ENCODE results near the gene ARID1B.

The ARID1B gene

DNA sequence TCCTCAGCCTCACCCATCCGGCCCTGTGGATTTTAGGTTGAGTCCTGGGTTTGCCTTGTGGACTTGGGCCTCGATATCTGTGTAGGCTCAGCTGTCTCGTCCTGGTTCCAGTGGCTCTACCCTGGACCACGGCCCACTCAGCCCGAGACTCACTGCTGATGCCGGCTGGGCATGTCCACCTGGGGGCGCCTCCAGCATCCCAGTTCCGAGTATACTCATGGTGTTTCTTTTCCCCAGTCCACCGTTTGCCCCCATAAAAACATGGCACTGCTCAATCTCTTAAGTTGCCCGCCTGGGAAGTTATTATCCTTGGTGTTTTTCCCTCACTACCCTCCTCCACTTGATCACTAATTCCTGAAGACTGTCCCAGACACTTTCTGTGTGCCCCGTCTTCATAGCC lies 99.1 kb downstream of the ARID1B start:
- no peak for DNase-seq (ENCODE audit: low read depth in 1 of 2, low spot score in 1 of 2)

- DNase-seq (ENCODE audit: low read depth in 1 of 2, low spot score in 1 of 2) = no peak
Measured at GRCh38 chr6:156877126-156877863, 100.1 kb downstream of the ARID1B start.

DNA sequence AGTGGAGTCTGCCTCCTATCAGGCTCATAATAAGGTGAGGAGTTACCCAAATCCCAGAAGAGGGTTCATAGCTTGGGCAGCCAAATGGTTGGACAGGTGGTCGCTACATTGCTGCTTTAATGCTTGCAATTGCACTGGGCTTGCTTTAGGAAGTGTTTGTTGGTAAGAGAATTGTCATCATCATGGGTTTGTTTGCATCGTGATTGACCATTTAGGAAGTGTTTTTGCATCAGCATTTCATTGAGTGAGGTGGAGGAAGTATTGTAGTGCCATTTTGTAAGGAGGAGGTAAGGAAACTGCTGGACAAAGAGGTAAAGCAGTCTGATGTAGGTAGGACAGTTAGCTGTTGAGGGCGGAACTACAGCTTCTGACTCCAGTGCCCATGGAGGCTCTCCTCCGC lies 101.5 kb downstream of the ARID1B start:
- DNase-seq (ENCODE audit: low read depth in 1 of 2, low spot score in 1 of 2) = no peak

- DNase-seq (ENCODE audit: low read depth in 1 of 2, low spot score in 1 of 2) = no peak
Measured at GRCh38 chr6:156879186-156879585, 102.0 kb downstream of the ARID1B start.

DNA sequence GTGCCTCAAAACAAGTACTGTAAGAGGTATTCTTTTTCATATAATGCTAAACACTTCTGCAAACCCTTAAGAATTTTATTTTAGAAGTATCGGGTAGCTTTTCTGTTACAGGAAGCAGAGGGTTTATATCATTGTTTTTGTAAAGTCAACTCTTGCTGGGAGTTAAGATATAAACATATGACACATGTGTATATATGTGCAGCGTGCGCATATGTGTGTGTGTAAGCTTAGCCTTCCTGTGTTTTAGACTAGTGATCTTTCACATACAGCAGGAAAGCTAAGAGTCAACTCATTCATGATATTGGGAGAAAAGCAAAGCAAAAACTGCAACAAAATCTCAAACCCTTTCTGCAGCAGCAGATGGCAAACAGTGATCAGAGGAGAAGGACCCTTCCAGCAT lies 102.4 kb downstream of the ARID1B start:
- no peak for DNase-seq (ENCODE audit: low read depth in 1 of 2, low spot score in 1 of 2)

DNA sequence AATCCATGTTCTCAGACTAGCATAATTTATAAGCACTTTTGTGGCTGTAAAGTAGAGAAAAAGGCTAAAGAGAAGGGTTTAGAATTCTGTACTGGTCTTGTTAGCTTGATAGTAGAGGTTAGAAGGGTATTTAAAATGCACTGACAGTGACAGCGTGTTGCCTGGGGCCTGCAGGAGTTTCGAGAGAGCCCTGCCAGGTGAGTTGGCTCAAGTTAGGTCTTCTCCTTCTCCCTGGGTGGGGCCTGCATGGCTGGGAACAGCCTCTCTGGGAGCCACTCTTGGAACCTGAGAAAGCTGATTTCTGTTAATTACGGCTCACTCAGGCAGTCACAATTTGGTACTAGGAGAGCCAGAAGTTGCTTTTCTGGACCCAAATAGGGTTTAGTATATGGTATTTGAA lies 103.7 kb downstream of the ARID1B start:
- DNase-seq (ENCODE audit: low read depth in 1 of 2, low spot score in 1 of 2) = no peak

DNA sequence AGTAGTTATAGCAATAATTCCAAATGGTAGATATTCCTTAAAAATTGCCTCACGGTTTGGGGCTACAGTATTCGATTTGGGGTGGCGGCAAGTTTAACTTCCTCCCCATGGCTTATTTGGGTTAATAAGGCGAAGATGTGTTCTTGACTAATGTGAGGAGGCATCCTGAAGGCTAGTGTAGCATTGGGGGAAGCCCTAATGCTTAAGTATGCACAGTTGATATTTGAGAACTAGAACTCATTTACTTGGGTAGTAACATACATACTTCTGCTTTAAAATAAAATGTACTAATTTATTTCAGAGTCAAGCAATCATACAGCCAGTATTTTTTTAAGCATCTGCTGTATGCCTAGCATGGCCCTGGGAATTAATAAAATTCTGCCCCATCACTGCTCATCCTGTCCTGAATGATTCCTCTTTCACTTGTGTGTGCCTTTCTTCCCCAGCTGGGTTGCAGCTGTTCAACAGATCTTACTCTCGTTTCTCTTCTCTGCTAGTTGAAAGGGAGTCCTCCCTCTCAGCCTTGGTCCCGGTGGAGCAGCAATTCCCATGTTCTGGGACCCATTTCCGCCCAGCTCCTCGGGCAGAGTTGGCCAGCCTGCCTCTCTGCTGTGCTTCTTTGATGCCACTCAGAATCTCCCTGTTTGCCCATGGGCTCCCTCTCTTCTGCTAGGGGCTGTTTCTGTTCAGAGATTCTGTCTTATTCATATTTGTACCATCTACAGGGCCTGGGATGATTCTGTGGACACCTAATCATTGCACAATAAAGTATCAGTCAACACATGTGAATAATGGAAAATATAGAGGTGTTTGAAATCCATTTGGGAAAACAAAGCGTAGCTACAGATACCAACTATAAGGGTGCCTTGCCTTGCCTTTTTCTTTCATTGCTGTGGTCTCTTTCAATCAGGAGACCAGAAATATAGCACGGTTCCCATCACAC lies 104.8 kb downstream of the ARID1B start:
- no peak for DNase-seq (ENCODE audit: low read depth in 1 of 2, low spot score in 1 of 2)

DNA sequence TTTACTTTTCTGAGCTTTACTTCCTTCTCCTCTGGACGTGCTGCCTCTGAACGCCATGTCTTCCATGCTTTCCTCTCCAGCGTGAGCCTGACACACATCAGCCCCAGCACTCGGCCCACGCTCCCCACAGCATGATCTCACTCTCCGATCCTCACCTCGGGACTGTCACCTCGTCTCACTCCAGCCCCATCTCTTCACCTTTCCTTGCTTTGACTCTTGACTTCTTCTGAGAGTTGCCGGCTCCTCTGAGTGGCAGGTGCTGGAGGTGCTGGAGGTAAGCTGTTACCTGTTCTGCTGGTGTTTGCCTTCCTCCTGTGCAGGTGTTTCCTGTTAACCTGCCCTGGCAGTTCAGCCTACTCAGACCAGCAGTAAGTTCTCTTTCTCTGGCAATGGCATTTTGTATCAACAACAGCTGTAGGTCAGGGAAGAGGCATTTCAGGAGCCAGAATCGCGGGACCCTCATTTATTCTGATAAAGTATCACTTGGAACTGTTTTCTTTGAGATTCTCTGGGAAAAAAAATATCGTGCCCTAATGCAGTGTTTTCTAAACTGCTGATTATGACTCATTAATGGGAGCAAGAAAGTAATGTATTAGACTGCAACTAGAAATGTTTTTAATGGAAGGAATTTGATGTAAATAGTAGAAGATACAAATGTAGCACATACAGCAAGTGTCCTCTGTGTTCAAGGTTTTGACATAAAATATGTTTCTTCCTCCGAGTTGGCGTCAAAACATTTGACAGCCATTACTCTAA lies 106.5 kb downstream of the ARID1B start:
- DNase-seq (ENCODE audit: low read depth in 1 of 2, low spot score in 1 of 2) = peak in 1 of 2 donors; percentile 9

DNA sequence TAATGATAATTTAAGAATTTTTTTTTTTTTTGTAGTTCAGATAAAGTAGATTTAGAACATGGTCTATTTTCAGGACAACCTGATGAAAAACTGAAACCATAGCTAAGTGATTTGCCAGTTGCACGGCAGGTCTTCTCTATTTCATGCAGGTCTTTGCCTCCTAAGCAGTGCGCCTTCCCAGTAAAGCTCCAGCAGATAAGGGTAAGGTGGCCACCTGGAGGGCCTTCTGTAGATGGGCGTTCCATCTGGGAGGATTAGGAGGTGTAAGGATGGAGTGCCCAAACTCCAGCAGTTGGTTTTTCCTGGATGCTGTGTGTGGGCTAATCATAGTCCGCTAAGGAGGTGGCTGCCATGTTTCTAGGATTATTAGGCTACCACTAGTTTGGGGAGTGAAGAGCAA lies 107.1 kb downstream of the ARID1B start:
- DNase-seq (ENCODE audit: low read depth in 1 of 2, low spot score in 1 of 2) = no peak

DNA sequence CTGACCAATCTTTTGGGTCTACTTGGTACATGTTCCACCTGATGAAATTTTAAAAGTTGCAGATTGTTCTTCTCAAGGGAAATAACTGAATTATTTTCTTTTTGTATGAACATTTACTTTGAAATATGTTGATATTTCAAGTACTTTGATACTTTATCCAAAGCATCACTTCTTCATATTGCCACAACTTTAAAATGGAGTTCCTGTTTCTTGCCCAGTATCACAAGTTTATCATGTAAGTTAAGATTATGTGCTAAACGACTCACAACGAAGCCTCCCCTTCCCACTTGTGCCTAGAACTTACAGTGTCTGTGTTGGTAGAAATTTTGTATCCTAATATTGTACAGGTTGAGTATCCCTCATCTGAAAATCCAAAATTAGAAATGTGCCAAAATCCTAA lies 108.4 kb downstream of the ARID1B start:
- DNase-seq (ENCODE audit: low read depth in 1 of 2, low spot score in 1 of 2) = no peak

- DNase-seq (ENCODE audit: low read depth in 1 of 2, low spot score in 1 of 2) = no peak
Measured at GRCh38 chr6:156886409-156886808, 109.2 kb downstream of the ARID1B start.

DNA sequence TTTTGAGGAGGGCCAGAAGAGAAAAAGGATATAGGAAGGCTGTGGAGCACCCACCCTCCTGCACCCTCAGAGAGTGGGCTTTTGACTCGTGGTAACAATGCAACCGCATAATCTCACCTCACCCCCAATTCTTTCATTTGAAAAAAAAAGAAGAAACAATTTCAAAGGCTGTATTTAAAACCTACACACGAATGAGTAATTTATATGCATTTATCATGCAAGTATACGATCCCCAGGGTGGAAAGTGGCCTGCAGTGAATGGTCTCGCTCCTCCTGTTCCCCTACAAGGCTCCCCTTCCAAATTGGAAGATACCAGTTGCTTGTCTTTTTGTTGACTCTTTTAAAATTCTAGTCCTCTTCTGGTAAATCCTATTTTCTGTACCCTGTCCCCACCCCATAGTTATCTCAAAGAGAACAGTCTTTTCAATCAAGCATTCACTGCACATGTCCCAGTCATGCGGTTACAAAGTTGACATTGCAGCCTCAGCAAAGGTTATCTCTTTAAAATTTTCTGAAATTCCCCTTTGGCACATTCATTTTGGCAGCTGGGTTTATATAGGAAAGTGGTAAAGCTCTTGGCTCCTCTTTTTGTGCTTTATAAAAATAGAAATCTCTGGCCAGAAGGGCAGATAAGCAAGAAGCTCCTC lies 110.6 kb downstream of the ARID1B start:
- no peak for DNase-seq (ENCODE audit: low read depth in 1 of 2, low spot score in 1 of 2)

DNA sequence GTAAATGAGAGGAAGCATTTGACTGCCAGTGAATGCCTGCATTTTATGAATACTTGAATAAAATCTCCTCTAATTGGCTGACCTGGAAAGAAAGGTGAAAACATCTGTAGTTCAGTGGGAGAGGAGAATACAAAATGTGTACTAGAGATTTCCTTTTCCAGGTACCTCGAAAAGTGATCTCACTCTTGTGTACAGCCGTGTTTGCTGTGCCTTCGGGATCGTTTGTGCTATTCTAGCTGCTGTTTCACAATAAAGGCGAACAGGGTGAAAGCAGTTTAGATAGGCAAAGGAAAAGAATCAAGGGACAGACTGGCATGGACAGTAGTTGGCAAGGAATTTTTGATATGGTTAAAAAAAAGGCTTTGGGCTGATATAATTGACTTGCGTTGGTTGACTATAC lies 112.3 kb downstream of the ARID1B start:
- no peak for DNase-seq (ENCODE audit: low read depth in 1 of 2, low spot score in 1 of 2)

- DNase-seq (ENCODE audit: low read depth in 1 of 2, low spot score in 1 of 2) = no peak
Measured at GRCh38 chr6:156889986-156890385, 112.8 kb downstream of the ARID1B start.

- no peak for DNase-seq (ENCODE audit: low read depth in 1 of 2, low spot score in 1 of 2)
Measured at GRCh38 chr6:156890627-156891314, 113.6 kb downstream of the ARID1B start.

GRCh38 chr6:156897907-156898531 lies 120.8 kb downstream of the ARID1B start:
- no peak for DNase-seq (ENCODE audit: low read depth in 1 of 2, low spot score in 1 of 2)

GRCh38 chr6:156899071-156899470 lies 121.9 kb downstream of the ARID1B start:
- DNase-seq (ENCODE audit: low read depth in 1 of 2, low spot score in 1 of 2) = no peak

DNA sequence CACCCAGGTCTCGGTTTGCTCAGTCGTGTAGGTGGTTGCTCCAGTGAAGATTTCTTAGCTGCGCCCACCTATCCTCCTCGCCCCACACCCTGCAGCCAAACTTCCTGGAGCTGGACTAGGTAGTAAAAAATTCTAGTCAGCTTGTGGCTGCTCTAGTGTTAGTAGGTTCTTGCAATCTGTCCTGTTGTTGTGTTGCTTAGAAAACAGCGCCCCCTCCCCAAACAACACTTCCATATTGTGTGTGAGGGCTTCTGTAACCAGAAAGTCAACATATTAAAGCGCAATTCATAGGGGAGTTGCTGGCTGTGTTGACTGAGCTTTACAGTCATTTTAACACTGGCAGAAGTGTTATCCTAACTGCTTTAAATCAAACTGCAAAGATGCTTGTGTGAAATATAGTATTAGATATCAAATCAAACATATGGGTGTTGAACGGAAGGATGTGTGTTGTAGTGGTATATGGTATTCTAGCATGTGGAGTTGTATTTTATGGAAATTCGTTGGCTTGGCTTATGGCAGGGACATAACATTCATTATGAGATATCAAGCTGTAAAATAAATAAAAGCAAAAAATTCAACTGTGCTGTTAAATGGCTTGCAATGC lies 122.5 kb downstream of the ARID1B start:
- DNase-seq (ENCODE audit: low read depth in 1 of 2, low spot score in 1 of 2) = no peak

GRCh38 chr6:156900292-156900691 lies 123.1 kb downstream of the ARID1B start:
- no peak for DNase-seq (ENCODE audit: low read depth in 1 of 2, low spot score in 1 of 2)
